ENCODE results near the gene GALNT15.

Gene GALNT15

GRCh38 chr3:16142350-16143025 lies 32.0 kb upstream of the GALNT15 start:
- H3K9me3 ChIP-seq (ENCODE audit: control insufficient read depth, low read length): no peaks in the 10 kb centered on the region
- no peak overlapping the region for H3K9ac ChIP-seq (ENCODE audit: low read length)
- no peaks in the 10 kb centered on the region for H3K4me1 ChIP-seq (ENCODE audit: control insufficient read depth, insufficient read depth, low read length)
- no peaks in the 10 kb centered on the region for H3K27me3 ChIP-seq (ENCODE audit: control insufficient read depth, insufficient read depth, low read length)
- H3K4me3 ChIP-seq (ENCODE audit: low read length): no peak overlapping the region
- no peaks in the 10 kb centered on the region for H3K36me3 ChIP-seq (ENCODE audit: control insufficient read depth, insufficient read depth, low read length)

DNA sequence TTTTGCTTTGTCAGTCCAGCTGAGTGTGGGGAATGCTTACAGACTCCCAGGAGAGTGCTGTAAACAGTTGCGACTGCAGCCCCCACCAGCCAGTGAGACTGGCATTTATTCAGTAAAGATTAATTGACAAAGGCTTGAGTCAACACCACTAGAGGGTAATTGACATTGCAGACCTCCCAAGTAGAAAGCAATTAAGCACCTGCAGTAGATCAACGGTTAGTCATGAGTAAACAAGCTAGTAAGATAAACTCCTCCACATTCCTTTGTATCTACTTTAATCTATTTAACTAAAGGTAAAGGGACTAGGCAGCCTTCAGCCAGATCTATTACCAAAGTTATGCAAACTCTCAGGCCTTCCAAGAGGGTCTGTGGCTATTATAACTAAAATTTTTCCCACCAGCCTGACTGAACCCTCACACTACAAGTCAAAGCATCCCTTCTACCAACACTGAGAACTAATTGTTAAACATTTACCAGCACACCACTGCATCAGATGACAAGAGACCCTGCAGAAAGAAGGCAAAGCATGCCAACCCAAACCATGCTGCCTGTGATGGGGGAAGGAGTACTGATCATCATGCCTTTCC lies 30.5 kb upstream of the GALNT15 start:
- Histone ChIP-seq H3K36me3 (ENCODE audit: control insufficient read depth, insufficient read depth, low read length) (no peaks in the 10 kb centered on the region), H3K9ac (ENCODE audit: low read length) (no peak overlapping the region), H3K4me3 (ENCODE audit: low read length) (no peak overlapping the region), H3K4me1 (ENCODE audit: control insufficient read depth, insufficient read depth, low read length) (no peaks in the 10 kb centered on the region), H3K9me3 (ENCODE audit: control insufficient read depth, low read length) (no peaks in the 10 kb centered on the region), H3K27me3 (ENCODE audit: control insufficient read depth, insufficient read depth, low read length) (no peaks in the 10 kb centered on the region)

- H3K4me1 ChIP-seq (ENCODE audit: control insufficient read depth, insufficient read depth, low read length): no peaks in the 10 kb centered on the region
- H3K36me3 ChIP-seq (ENCODE audit: control insufficient read depth, insufficient read depth, low read length): no peaks in the 10 kb centered on the region
- no peaks in the 10 kb centered on the region for H3K9me3 ChIP-seq (ENCODE audit: control insufficient read depth, low read length)
- no peak overlapping the region for H3K4me3 ChIP-seq (ENCODE audit: low read length)
- H3K9ac ChIP-seq (ENCODE audit: low read length): no peak overlapping the region
- no peaks in the 10 kb centered on the region for H3K27me3 ChIP-seq (ENCODE audit: control insufficient read depth, insufficient read depth, low read length)
These were observed 29.3 kb upstream of the GALNT15 start for GRCh38 chr3:16145176-16145575.

- Histone ChIP-seq H3K4me3 (ENCODE audit: low read length) (no peak overlapping the region), H3K9me3 (ENCODE audit: control insufficient read depth, low read length) (no peaks in the 10 kb centered on the region), H3K4me1 (ENCODE audit: control insufficient read depth, insufficient read depth, low read length) (no peaks in the 10 kb centered on the region), H3K36me3 (ENCODE audit: control insufficient read depth, insufficient read depth, low read length) (no peaks in the 10 kb centered on the region), H3K9ac (ENCODE audit: low read length) (no peak overlapping the region), H3K27me3 (ENCODE audit: control insufficient read depth, insufficient read depth, low read length) (no peaks in the 10 kb centered on the region)
These were observed 28.3 kb upstream of the GALNT15 start for GRCh38 chr3:16146015-16146730.

DNA sequence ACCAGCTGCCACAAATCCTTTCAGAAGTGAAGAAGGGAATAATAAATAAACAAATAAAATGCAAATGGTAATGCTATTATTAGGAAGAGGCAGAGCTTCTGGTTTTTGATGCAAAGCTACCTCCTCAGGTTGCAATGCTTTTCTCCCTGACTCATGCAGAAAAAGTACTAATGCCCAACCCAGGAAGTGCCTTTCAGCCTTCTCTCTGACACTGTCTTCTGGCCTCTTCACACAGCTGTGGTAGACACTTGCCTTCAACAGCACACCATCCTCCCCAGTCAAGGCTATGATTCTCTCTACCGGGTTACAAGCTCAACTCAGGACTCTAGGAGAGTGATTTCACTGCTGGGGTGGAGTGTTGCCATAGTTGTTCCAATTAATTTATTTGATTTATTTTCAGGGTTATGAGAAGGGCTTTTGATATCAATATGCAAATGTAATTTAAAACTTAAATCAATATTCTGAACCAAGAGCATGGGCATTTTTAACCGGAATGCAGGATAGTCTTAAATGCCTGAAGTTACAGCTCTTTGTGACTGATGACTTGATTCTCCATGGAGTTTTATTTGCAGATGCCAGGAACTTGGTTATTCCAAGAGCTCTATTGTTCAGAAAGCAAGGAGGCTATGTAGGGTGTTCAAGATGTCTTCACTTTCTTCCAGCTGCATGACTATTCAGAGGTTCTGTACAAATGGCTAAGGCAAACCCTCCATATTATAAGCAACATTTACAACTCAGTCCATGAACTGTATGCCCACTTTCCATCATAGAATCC lies 27.1 kb upstream of the GALNT15 start:
- H3K36me3 ChIP-seq (ENCODE audit: control insufficient read depth, insufficient read depth, low read length): no peaks in the 10 kb centered on the region

DNA sequence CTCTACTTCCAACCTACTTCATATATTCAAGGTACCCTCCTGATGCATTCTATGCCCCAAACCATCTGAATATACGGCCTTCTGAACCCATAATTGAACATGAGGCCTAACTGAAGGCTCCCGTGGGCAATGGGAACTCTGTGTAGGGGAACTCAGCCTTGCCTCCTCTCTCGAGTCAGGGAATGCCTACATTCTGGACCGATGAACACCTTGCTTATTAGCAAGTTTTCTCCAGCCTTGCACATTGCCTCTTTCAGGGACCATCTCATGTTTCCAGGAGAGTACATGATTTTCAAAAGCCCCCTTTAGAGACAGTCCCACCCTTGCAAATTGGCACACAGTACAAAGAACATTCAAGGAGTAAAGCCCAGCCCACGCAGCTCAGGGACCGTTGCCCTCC lies 26.3 kb upstream of the GALNT15 start:
- H3K4me3 ChIP-seq (ENCODE audit: low read length): no peak overlapping the region
- H3K36me3 ChIP-seq (ENCODE audit: control insufficient read depth, insufficient read depth, low read length): no peaks in the 10 kb centered on the region
- H3K4me1 ChIP-seq (ENCODE audit: control insufficient read depth, insufficient read depth, low read length): no peaks in the 10 kb centered on the region
- no peaks in the 10 kb centered on the region for H3K27me3 ChIP-seq (ENCODE audit: control insufficient read depth, insufficient read depth, low read length)
- H3K9me3 ChIP-seq (ENCODE audit: control insufficient read depth, low read length): no peaks in the 10 kb centered on the region
- H3K9ac ChIP-seq (ENCODE audit: low read length): no peak overlapping the region

More for the DNA sequence above, 27.1 kb upstream of the GALNT15 start:
- H3K4me1 ChIP-seq (ENCODE audit: control insufficient read depth, insufficient read depth, low read length): no peaks in the 10 kb centered on the region
- no peak overlapping the region for H3K9ac ChIP-seq (ENCODE audit: low read length)
- H3K4me3 ChIP-seq (ENCODE audit: low read length): no peak overlapping the region
- H3K27me3 ChIP-seq (ENCODE audit: control insufficient read depth, insufficient read depth, low read length): no peaks in the 10 kb centered on the region
- H3K9me3 ChIP-seq (ENCODE audit: control insufficient read depth, low read length): no peaks in the 10 kb centered on the region

DNA sequence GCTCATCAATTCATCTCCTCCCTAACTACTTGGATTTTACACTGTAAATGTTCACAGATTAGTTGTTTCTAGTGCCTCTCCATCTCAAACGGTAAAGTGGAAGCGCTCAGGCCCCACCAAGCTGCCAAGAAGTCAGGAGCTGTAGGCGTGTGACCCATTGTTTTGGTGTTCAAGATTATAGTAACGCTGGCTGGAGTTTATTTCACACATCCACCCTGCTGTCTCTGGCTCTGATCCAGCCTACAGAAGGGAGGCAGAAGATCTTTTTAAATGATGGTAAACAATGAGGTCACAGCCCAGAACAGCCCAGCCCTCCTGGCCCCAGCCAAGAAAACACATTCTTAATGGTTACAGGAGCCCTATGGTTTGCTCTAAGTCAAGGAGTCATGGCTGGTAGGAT lies 25.7 kb upstream of the GALNT15 start:
- Histone ChIP-seq H3K9me3 (ENCODE audit: control insufficient read depth, low read length) (no peaks in the 10 kb centered on the region), H3K36me3 (ENCODE audit: control insufficient read depth, insufficient read depth, low read length) (no peaks in the 10 kb centered on the region), H3K4me3 (ENCODE audit: low read length) (no peak overlapping the region), H3K9ac (ENCODE audit: low read length) (no peak overlapping the region), H3K4me1 (ENCODE audit: control insufficient read depth, insufficient read depth, low read length) (no peaks in the 10 kb centered on the region), H3K27me3 (ENCODE audit: control insufficient read depth, insufficient read depth, low read length) (no peaks in the 10 kb centered on the region)

DNA sequence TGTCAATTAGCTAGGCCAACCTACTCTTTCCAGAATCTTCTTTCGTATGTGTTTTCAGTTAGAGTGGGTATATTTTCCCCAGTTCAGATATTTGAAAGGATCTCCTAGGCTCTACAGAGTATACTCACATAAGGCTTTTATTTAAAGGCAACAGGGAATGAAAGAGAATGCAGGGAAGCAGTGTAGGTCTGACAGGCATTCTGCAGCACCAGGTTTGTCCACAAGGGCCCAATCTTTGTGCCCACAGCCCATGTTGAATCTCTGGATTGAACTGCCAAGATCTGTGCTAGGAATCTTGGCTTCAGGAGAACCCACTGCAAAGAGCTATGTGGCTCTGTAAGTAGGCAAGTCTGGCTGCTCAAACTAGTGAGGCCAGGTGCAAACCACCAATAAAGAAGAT lies 24.2 kb upstream of the GALNT15 start:
- no peak overlapping the region for H3K4me3 ChIP-seq (ENCODE audit: low read length)
- H3K9me3 ChIP-seq (ENCODE audit: control insufficient read depth, low read length): no peaks in the 10 kb centered on the region
- no peaks in the 10 kb centered on the region for H3K36me3 ChIP-seq (ENCODE audit: control insufficient read depth, insufficient read depth, low read length)
- H3K4me1 ChIP-seq (ENCODE audit: control insufficient read depth, insufficient read depth, low read length): no peaks in the 10 kb centered on the region
- no peak overlapping the region for H3K9ac ChIP-seq (ENCODE audit: low read length)
- no peaks in the 10 kb centered on the region for H3K27me3 ChIP-seq (ENCODE audit: control insufficient read depth, insufficient read depth, low read length)

GRCh38 chr3:16151109-16151508 lies 23.4 kb upstream of the GALNT15 start:
- no peak overlapping the region for H3K4me3 ChIP-seq (ENCODE audit: low read length)
- no peaks in the 10 kb centered on the region for H3K9me3 ChIP-seq (ENCODE audit: control insufficient read depth, low read length)
- H3K4me1 ChIP-seq (ENCODE audit: control insufficient read depth, insufficient read depth, low read length): no peaks in the 10 kb centered on the region
- no peak overlapping the region for H3K9ac ChIP-seq (ENCODE audit: low read length)
- H3K36me3 ChIP-seq (ENCODE audit: control insufficient read depth, insufficient read depth, low read length): no peaks in the 10 kb centered on the region
- no peaks in the 10 kb centered on the region for H3K27me3 ChIP-seq (ENCODE audit: control insufficient read depth, insufficient read depth, low read length)

DNA sequence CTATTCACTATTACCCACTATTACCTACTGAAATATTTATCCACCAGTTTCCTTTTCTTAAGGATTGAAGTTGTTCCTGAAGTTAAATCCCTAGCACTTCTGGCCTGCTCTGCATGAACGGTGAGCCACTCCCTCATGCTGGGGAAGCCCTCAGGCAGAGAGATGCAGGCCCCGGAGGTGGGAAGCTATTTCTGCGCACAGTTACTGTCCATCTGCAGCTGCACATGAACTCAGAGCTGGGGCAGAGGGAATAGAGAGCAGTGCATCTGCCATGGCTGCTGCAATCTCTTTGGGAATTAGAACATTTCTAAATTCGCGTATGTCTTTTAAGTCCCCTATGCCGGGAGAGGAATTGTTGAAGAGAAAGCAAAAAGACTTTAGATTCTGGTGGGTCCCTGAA lies 6.3 kb upstream of the GALNT15 start:
- Histone ChIP-seq H3K9me3 (ENCODE audit: control insufficient read depth, low read length) (no peaks in the 10 kb centered on the region), H3K9ac (ENCODE audit: low read length) (no peak overlapping the region), H3K27me3 (ENCODE audit: control insufficient read depth, insufficient read depth, low read length) (no peaks in the 10 kb centered on the region), H3K36me3 (ENCODE audit: control insufficient read depth, insufficient read depth, low read length) (no peaks in the 10 kb centered on the region), H3K4me3 (ENCODE audit: low read length) (no peak overlapping the region), H3K4me1 (ENCODE audit: control insufficient read depth, insufficient read depth, low read length) (no peaks in the 10 kb centered on the region)

DNA sequence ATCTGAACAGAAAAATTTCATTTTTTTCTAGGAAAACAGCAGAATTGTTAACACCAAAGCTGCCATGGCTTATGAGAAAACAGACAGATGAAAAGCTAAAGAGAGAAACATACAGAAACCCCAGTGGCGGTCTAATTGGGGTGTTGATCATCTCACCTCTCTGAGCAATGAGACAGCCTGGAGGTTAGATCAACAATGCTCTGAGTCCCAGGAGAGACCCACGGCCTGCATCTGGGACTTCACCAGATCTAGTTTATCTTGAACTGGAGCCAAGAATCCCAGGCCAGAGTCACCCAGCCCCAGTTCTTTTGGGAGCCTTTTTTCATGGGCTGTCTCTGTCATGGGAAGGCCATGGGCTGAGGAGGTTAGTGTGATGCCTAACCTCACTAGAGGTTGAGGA lies 3.5 kb upstream of the GALNT15 start:
- Histone ChIP-seq H3K36me3 (ENCODE audit: control insufficient read depth, insufficient read depth, low read length) (no peaks in the 10 kb centered on the region), H3K9ac (ENCODE audit: low read length) (no peak overlapping the region), H3K4me3 (ENCODE audit: low read length) (no peak overlapping the region), H3K4me1 (ENCODE audit: control insufficient read depth, insufficient read depth, low read length) (no peaks in the 10 kb centered on the region), H3K27me3 (ENCODE audit: control insufficient read depth, insufficient read depth, low read length) (peaks cover 5% of the 10 kb centered on the region), H3K9me3 (ENCODE audit: control insufficient read depth, low read length) (no peaks in the 10 kb centered on the region)

DNA sequence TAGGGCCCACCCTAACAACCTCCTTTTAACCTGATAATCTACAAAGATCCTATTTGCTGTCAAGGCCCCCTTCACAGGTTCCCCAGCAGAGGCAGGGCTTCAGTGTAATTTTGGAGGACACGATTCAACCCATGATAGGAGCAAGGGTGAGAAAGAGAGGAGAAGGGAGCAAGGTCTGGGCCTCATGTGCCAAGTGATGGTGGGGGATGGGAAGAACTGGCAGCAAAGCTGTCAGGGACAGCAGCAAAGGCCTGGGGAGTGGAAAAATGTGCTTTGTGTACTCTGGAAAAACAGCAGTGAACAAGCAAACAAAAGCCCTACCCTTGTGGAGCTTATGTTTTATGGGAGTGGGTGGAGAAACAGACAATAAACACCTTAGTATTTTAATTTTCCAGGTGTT lies 2.7 kb upstream of the GALNT15 start:
- no peak overlapping the region for H3K9ac ChIP-seq (ENCODE audit: low read length)
- H3K4me1 ChIP-seq (ENCODE audit: control insufficient read depth, insufficient read depth, low read length): no peaks in the 10 kb centered on the region
- peaks cover 5% of the 10 kb centered on the region for H3K27me3 ChIP-seq (ENCODE audit: control insufficient read depth, insufficient read depth, low read length)
- no peaks in the 10 kb centered on the region for H3K36me3 ChIP-seq (ENCODE audit: control insufficient read depth, insufficient read depth, low read length)
- H3K9me3 ChIP-seq (ENCODE audit: control insufficient read depth, low read length): no peaks in the 10 kb centered on the region
- H3K4me3 ChIP-seq (ENCODE audit: low read length): no peak overlapping the region
